AG08396 (cell line): ENCODE results near the gene GJD2.

Source experiments
- DNase-seq: peaks from one replicate; pipeline ENCODE4 v3.0.0; 2012; ENCODE audit warnings: low spot score, mixed read lengths

GJD2 gene

DNA sequence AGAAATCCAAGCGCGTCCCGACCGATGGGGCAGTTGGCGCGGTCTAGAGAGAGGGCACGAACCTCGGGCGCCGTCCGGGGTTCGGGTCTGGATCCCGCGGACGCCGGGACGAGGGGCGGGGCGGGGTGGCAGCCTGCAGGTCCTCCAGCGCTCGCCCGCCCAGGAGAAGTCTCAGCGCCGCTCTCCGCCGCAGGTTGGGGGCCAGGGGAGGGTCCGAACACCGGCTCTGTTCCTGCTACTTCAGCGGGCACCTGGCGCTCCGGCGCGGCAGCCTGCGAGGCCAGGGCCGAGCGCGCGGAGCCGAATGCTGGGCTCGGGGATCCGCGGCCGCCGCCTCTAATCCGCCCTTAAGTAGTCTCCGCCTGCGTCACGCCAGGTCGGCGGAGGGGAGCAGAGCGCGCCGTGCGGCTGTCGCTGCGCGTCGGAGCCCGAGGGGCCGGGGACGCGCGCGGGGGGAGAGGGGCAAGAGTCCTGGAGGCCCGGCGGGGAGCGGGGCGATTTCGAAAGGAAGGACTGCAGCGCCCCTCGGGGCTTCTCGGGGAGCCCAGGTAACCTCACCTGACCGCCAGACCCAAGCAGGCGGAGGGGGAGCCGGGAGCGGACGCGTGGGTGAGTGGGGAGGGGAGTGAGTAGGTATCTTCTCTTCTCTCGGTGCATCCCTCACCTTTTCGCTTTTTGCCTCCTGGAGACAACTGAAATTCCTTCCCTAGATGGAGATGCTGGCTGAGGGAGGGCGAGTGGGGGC lies at the start of gene GJD2:
Gene GJD2, minus strand, starts transcription at position 325 of the 745 bp plus-strand sequence. CDS start 510 bp downstream, outside the sequence.
- no peak for DNase-seq

DNA sequence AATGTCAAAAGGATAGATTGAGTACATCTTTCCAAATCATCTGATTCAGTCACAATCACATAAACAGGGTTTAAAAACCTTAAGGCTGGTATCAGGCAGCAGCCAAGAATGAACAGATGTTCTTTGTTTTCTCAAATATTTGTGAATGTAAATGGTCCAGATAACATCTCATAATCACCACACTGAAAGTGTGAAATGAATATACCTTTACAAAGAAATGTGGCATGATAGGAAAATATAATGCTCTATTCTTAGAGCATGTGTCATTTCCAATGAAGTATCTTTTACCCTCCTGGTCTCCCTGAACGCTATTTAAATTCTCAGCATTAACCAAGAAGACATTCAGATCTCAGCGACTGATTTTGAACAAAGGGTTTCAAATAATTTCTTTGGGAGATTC lies 49.3 kb upstream of the GJD2 start:
- no peak for DNase-seq

DNA sequence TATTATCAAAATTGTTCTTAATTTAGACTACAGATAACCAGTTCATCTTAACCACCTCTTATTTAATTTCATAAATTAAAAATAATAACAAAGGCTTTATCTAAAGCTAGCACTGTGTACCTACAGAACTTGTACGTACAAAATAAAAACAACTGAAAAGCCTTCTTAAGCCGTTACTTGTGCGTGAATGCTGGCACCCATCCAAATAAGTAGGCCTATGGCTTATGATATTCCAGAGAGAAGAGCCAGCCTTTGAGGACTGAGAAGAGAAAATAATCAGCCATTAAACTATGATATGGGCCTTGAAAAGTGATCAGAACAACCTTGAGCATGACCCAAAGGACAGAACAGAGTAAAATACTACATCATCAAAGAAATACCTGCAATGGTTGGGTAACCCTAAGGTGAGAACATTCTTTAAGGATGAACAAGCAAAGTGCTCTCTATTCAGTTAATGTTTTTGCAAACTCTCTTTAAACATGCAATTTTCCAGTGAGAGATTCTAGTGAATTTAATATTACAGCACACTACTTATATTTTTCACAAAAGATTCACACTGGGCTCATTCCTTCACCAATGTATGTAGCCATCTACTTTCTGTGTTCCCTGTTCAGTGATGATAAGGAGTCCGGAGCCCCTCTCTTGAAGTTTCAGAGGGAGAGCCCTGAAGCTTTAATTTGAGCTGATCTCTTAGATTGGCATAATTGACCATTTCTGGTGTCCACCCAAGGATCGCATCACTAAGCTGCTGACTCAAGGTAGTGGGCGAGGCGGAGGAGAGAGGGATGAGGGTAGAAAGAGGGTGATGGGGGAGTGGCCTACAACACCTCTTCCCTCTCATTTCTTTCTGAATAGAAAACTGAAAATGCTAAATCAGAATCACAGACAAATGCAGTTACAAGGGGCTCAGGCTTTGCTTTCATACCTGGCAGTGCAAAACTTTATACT lies 48.3 kb upstream of the GJD2 start:
- DNase-seq: no peak

DNA sequence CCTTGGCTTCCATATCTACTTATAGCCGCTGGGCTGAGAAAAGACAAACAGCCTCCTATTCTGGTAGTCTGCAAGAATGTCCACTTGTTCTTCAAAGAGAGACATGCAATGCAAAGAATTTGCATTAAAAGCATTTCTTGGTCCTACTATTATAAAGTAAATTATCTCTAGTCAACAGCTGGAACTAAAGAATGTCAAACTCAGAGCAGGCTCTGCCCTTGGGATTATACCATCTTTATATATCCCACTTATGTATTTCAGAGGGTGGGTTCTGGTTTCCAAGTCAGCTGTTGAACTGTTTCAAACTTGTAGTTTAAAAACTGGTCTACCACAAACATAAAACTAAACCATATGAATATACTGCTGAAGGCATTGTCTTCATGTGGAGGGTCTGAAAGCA lies 47.6 kb upstream of the GJD2 start:
- no peak for DNase-seq

DNA sequence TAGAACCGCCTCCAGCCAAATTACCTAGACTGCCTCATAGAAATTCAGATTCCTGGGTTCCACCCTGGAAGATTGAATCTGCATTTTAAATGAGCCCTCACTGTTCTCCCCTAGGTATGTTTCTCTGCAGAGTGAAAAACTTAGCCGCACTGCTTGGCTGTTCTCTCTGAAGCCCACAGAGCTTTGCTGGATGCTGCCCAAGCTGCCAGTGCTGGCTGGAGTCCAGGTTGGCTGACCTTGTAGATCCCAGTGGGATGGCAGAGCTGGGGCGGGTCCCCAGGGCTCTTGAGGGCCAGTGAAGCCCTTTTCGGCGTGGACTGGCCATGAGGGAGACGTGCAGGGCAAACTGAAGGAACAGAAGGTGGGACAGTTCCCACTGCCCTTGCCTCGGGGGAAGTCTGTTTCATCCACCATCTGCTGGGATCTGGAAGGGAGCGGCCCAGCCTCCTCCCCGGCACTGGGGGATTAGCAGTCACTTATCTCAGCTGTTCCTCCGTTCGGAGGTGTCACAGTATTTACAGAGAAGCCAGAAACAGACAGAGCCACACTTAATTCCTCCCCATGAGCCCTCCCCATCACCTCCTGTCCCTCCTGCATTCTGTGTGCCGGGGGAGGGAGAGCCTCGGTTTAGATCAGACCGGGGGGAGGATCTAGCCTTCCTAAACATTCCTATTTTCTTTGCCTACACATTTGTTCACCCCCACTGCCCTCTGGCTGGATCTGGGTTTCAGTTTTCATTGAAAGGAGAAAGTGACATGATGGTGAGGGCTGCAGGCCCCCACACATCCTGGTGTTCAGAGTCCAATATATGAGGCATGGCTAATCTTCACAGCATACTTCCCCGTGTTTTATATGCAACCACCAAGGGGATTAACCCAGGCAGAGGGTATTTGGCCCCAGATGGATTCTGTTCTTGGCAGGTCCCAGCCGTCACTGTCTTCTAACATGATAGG lies 44.6 kb upstream of the GJD2 start:
- DNase-seq: no peak

DNA sequence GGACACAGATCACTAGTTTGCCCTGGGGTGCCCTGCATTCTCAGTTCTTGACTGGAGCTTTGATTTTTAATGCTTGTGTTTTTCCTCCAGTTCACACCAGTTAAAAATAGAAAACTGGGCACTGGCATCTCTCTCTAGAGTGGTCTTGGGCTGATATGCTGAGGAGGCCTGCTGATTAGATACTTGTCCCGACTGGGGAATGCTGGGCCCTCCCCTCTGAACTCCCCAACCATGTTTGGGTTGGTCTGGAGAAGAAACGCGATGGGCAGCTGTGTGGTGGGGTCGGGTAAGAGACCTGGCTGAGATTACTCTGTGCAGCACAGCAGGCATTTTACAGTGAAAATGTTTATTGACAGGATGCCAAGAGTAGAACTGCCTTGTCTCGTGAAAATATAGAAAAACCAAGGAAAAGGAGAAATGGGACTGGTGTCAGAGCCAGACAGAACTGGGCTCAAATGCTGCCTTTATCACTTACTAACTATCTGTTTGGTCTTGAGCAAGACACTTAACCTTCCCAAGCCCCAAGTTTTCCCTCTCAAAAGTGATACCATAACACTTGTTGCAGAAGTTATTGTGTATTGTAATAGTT lies 42.1 kb upstream of the GJD2 start:
- no peak for DNase-seq

DNA sequence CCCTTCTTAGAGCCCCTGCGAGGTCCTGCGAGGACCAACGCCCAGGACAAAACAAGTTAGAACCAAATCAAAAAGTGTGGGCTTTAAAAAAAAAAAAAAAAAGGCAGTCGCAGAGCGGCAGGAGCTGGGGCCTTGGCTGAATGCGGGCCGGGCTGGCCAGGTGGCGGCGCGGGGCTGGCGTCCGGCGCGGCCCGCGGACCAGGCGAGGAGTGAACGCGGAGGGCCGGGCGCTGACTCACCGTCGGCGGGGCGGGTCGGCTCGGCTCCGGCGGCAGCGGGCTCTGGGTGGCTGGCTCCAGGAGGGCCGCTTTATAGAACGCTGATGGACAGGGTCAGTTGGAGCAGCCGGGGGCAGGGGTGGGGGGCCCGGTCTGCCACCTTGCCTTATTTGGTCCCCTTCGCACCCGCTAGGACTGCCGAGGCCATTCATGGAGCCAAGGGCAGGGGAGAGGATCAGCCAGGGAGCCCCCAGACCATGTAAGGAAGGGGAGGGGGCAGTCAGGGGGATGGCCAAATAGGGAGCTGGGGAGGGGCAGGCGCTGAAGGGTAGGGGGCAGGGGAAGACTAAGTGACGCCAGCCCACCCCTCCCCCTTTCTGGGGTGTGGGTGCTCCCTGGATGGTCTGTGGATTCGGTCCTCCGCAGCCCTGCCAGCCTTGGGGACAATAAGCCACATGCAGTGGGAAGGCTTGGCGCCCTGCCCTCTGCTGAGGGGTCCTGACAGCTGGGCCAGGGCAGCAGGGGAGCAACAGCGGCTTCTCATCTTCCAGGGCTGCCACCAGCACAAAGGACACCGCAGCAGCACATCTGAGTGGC lies 40.7 kb upstream of the GJD2 start, which contains the start of gene ACTC1:
Gene ACTC1, minus strand, starts transcription at position 283 of the 815 bp plus-strand sequence. CDS start 741 bp downstream, outside the sequence.
- peak; percentile 89 for DNase-seq

DNA sequence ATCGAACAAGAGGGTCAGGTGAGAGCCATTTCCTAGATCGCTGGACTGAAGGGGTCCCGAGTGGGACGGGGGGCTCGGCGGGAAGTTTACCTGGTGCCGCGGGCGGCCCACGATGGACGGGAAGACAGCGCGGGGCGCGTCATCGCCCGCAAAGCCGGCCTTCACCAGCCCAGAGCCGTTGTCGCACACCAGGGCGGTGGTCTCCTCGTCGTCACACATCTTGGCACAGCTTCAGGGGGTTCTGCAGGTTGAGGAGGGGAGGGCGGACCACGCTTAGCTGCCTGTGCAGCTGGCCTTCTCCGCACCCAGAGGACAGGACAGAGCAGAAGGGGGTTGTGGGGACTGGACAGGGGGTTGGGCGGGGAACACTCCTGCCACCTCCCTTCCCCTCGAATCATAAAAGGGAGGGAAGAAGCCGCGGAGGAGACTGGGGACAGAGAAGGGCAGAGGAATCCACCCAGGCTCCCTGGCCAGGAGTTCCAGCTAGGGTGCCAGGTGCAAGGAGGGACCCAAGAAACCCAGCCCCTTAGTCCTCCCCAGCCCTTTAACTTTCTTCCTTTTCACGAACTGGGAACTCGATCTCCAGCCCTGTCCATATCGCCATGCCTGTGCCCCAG lies 39.9 kb upstream of the GJD2 start:
- no peak for DNase-seq

DNA sequence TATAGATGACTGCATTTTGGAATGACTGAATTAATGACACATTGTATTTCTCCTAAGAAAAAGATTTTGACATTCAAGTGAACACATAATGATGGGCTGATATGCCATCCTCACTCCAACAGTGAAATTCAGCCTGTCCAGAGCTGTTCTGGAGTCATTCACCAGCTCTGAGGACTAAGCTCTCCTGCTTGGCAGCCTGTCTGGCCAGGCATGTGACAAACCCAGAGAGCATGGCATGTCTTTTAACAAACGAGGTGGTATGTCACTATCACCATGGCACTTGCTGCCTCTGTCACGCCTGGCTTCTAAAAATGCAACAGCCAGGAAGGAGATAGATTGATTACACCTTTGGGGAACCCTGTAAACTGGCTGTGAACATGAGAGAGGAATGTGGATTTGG lies 39.1 kb upstream of the GJD2 start:
- no peak for DNase-seq

DNA sequence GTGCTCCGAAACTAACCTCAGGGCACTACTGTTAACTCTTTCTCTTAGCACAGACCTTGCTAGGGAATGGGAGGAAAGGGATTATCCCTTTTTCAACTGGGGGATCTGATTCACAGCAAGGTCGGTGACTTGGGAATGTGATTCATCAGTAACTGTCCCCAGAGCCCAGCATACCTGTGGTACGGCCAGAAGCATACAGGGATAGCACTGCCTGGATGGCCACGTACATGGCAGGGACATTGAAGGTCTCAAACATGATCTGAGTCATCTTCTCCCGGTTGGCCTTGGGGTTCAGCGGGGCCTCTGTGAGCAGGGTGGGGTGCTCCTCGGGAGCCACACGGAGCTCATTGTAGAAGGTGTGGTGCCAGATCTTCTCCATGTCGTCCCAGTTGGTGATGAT lies 38.3 kb upstream of the GJD2 start:
- DNase-seq: no peak

DNA sequence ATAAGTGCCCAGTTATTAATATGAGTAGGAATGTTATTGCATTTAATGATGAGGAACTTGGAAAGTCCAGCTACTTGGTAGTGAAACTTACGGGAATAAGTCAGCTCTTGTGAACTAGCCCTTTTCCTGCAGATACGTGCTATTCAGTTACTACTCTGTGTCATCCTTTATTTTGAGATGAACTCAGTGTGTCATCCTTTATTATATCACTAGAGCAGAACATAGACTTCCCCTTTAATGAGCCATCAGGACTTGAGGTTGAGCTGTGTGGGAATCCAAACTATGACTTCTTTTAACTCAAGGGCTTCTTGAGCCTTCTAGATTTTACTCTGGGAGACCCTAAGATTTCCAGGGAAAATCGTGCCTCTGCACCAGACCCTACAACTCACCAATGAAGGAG lies 36.9 kb upstream of the GJD2 start:
- no peak for DNase-seq

DNA sequence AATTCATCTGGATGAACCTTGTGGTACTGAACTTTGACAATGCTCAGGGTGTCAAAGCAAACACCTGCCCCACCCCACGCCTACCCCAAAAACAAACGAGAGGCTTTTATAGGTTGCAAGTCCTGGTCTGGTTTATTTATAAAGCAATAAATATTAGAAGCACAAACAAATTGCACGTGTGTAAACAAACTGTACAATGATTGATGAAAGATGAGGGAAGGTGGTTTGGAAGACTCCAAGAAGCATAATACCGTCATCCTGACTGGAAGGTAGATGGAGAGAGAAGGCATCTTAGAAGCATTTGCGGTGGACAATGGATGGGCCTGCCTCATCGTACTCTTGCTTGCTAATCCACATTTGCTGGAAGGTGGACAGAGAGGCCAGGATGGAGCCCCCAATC lies 35.3 kb upstream of the GJD2 start:
- no peak for DNase-seq

DNA sequence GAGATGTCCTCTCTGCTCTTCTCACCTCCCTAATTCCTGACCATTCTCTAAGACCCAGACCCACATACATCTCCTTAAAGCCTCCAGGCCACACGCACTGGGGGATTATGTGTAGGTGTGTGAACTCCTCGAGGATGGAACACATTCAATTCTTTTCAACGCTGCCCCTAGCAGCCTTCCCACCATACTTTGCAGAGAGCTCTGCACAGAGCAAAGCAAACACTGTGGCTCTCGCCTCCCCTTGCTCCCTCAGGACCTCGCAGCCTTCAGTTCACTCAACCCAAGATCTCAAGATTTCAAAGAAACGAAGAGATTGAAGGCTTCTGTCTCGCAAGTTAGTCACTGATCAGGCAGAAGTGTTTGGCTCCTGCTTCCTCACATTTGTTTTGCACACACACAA lies 34.5 kb upstream of the GJD2 start:
- DNase-seq: no peak

DNA sequence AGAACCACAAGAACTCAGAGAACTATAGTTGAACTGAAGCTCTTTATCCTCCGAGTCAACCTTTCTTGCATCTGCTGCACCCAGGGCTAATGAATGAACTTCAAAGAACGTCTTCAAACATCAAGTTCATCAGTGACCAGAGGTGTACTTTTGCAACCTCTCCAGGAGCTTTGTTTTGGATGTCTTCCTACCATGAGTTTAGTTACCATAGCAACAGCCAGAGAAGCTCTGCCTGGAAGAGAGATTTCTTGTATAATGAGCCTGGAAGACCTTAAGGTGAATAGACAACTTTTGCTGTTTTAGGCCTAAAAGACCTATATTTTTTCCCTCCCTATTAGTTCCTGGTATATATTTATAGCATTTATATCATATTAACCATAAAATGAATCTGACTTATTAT lies 31.4 kb upstream of the GJD2 start:
- no peak for DNase-seq

DNA sequence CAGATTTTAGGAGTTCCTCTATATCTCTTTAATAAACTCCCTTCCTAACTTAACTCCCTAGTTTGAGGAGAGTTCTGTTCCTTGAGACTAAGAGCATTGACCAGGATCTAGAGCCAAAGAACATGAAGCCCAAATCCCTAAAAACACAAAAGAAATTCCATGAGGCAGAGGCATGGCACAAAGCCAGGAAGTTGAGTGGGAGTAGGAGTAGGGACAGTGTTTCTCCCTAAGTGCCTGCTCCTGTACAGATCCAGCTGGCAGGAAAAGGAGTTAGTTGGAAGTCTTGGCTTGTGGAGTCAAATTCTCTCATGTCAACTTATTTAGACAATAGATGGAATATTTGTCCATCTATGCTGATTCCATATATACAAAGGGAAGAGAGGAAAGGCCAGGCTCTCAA lies 29.2 kb upstream of the GJD2 start:
- DNase-seq: no peak

DNA sequence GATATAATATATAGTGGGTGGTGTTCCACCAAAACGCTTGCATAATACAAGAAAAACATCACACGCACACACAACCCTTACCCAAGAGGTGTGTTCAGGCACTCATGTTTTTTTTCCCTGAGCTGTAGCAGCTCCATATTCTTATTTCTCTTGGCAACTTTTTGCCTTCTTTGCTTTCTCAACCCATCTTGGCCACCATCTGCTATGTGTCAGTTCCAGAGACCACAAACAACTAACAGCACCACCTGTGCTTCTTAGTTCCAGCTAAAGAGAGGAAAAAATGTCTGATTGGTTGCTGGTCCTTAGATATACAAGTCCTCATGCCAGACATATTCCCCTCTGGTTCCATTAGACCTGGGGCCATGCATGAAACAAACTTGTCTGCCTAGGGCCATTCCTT lies 28.6 kb upstream of the GJD2 start:
- no peak for DNase-seq

DNA sequence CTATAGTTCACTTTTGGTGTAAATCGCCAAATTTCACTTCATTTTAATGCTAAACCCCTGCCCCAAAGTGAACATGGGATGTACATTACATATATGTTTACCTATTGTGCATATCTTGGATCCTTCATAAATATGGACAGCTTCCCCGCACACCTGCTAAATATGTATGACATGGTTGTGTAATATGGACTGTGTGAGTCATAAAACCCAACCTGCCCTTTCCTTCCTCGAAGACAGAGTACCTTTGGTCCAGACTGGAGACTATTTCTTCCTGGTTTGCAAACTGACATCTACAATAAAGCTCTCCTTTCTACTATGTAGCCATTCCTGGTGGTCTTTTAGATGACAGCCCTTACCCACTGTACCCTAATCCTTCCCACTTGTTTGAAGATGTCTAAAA lies 28.1 kb upstream of the GJD2 start:
- no peak for DNase-seq

DNA sequence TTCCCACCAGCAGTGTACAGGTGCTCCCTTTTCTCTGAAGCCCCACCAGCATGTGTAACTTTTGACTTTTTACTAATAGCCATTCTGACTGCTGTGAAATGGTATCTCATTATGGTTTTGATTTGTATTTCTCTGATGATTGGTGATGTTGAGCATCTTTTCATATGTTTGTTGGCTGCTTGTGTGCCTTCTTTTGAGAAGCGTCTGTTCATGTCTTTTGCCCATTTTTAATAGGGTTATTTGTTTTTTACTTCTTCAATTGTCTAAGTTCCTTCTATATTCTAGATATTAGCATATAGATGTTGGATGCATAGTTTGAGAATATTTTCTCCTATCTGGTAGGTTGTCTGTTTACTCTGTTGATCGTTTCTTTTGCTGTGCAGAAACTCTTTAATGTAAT lies 25.9 kb upstream of the GJD2 start:
- DNase-seq: no peak

DNA sequence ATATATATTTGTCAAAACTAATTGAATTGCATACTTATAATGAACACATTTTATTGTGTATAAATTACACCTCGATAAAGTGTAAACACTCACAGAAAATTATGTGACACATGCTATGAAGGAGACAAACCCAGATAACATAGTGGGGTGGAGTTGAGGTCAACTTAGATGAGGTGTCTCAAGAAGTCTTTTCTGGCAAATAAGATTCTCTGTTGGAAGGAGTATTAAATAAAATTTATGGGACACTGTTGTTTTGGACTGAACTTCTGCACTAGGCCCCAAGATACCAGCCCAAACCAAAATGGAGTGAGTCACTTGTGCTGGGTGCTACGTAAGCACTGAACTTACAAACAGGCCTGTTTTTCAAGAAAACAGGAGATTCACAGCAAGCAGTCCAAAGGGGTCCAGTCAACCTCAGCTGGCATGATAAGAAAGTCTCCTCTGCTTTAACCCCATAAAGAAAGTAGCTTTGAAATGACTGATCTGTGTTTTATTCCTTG lies 21.9 kb upstream of the GJD2 start:
- DNase-seq: no peak

DNA sequence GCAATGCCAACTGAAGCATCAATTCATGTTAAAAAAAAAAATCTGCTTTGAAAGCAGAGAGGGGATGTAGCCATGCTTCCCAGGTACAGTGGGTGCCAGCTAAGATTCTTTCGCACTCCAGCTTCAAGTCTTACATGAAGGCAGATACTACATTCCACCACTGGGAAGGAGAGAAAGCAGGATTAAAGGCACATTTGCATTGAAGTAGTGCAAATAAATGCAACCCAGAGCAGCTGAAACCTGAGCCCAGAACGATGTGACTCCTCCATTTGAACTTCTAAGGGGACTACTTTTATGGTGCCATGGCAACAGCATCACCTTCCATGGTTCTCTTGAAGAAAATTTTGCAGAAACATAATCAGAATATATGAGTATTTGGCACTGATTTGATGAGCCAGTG lies 19.1 kb upstream of the GJD2 start:
- DNase-seq: no peak
